Activated B cell treated with CpG ODN at 0.5 μM for 24 hours (primary cell): ENCODE data around the gene SLC18A2. TPM values are rescaled to one million over a fixed set of nuclear protein-coding genes. Genes with fewer than 3 reads are reported as not detected.
A peak's percentile ranks its signal among the peaks of the same experiment; 100 is the strongest.

Experiments
- ATAC-seq: fragments of 200-7000 bp; cut with Tn5 transposase; one replicate; pipeline ENCODE4 v1.10.0; 2021; ENCODE audit warnings: low read depth, mild to moderate bottlenecking, moderate library complexity
- CTCF ChIA-PET: fragments of 350-600 bp; sonication (Branson Sonifier 250); formaldehyde crosslinking; loops from one replicate; lab custom pipeline; 2021; ENCODE audit warnings: antibody characterized with exemption; lab: Charles Lee
- POLR2A ChIA-PET: fragments of 350-600 bp; sonication (Branson Sonifier 250); formaldehyde crosslinking; loops from one replicate; lab custom pipeline; 2021; ENCODE audit warnings: antibody characterized with exemption; lab: Charles Lee
- DNase-seq: peaks from one replicate; pipeline ENCODE4 v3.0.0; 2022
- H3K27ac Mint-ChIP-seq: one replicate; pipeline ENCODE4 v1.8.0; 2020; ENCODE audit warnings: mixed read lengths
- H3K27me3 Mint-ChIP-seq: one replicate; pipeline ENCODE4 v1.8.0; 2021; ENCODE audit warnings: mixed read lengths
- H3K36me3 Mint-ChIP-seq: one replicate; pipeline ENCODE4 v1.8.0; 2021; ENCODE audit warnings: low read depth, mixed read lengths
- H3K4me1 Mint-ChIP-seq: one replicate; pipeline ENCODE4 v1.8.0; 2021; ENCODE audit warnings: mixed read lengths
- H3K4me3 Mint-ChIP-seq: one replicate; pipeline ENCODE4 v1.8.0; 2020; ENCODE audit warnings: mild to moderate bottlenecking, mixed read lengths
- H3K9me3 Mint-ChIP-seq: one replicate; pipeline ENCODE4 v1.8.0; 2020; ENCODE audit warnings: mixed read lengths
- intact Hi-C: fragments of 100-400 bp; cut with micrococcal nuclease; formaldehyde crosslinking; loops from one replicate; pipeline ENCODE4 v1.15.1; 2024
- total RNA-seq: library from RNA; stranded (reverse); gene quantifications from 2 replicates; pipeline ENCODE4 v1.2.3, GENCODE V29; 2022
- TF ChIP-seq, protein P1 (sequence below): fragments of 200-600 bp; IDR thresholded peaks from one replicate; pipeline ENCODE4 v1.8.0; 2022; ENCODE audit warnings: antibody characterized with exemption, mild to moderate bottlenecking

SLC18A2 gene
- total RNA-seq, 1 donor from 2014 or later: not detected

GRCh38 chr10:117237401-117237991, 3.4 kb upstream of the SLC18A2 start:
- intact Hi-C loops: no loop called here
- H3K36me3 Mint-ChIP-seq: no peaks in the 10 kb centered on the region
- ChIA-PET POLR2A (no interaction called here), CTCF (no interaction called here)
- TF ChIP-seq, protein P1, sequence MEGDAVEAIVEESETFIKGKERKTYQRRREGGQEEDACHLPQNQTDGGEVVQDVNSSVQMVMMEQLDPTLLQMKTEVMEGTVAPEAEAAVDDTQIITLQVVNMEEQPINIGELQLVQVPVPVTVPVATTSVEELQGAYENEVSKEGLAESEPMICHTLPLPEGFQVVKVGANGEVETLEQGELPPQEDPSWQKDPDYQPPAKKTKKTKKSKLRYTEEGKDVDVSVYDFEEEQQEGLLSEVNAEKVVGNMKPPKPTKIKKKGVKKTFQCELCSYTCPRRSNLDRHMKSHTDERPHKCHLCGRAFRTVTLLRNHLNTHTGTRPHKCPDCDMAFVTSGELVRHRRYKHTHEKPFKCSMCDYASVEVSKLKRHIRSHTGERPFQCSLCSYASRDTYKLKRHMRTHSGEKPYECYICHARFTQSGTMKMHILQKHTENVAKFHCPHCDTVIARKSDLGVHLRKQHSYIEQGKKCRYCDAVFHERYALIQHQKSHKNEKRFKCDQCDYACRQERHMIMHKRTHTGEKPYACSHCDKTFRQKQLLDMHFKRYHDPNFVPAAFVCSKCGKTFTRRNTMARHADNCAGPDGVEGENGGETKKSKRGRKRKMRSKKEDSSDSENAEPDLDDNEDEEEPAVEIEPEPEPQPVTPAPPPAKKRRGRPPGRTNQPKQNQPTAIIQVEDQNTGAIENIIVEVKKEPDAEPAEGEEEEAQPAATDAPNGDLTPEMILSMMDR: no peak
- ATAC-seq: no peak
- no peak overlapping the region for H3K4me3 Mint-ChIP-seq
- H3K4me1 Mint-ChIP-seq: peaks cover 4% of the 10 kb centered on the region
- no peak for DNase-seq
- peak overlapping the region; percentile 50 for H3K27ac Mint-ChIP-seq
- H3K9me3 Mint-ChIP-seq: peaks cover 8% of the 10 kb centered on the region
- H3K27me3 Mint-ChIP-seq: peaks cover 18% of the 10 kb centered on the region

GRCh38 chr10:117239051-117239450, 1.9 kb upstream of the SLC18A2 start:
- ChIA-PET CTCF (no interaction called here), POLR2A (no interaction called here)
- Mint-ChIP-seq H3K27me3 (peaks cover 19% of the 10 kb centered on the region), H3K27ac (no peak overlapping the region), H3K4me1 (peaks cover 4% of the 10 kb centered on the region), H3K36me3 (no peaks in the 10 kb centered on the region), H3K9me3 (peaks cover 8% of the 10 kb centered on the region), H3K4me3 (no peak overlapping the region)
- TF ChIP-seq, protein P1: no peak
- ATAC-seq: no peak
- no peak for DNase-seq
- intact Hi-C loops: no loop called here

- H3K4me1 Mint-ChIP-seq: peaks cover 4% of the 10 kb centered on the region
- H3K36me3 Mint-ChIP-seq: no peaks in the 10 kb centered on the region
- TF ChIP-seq, protein P1: no peak
- ChIA-PET CTCF (no interaction called here), POLR2A (no interaction called here)
- intact Hi-C loops: no loop called here
- no peak for ATAC-seq
- H3K4me3 Mint-ChIP-seq: no peak overlapping the region
- no peak for DNase-seq
- H3K9me3 Mint-ChIP-seq: peaks cover 8% of the 10 kb centered on the region
- peaks cover 27% of the 10 kb centered on the region for H3K27me3 Mint-ChIP-seq
- no peak overlapping the region for H3K27ac Mint-ChIP-seq
Measured at GRCh38 chr10:117239721-117240620, 943 bp upstream of the SLC18A2 start.

GRCh38 chr10:117241541-117242462, 888 bp downstream of the SLC18A2 start:
- intact Hi-C loops: no loop called here
- Mint-ChIP-seq H3K9me3 (peaks cover 5% of the 10 kb centered on the region), H3K4me3 (no peak overlapping the region), H3K27me3 (peaks cover 38% of the 10 kb centered on the region), H3K4me1 (peaks cover 4% of the 10 kb centered on the region), H3K27ac (no peak overlapping the region), H3K36me3 (no peaks in the 10 kb centered on the region)
- ATAC-seq (no peak), DNase-seq (no peak)
- ChIA-PET POLR2A (no interaction called here), CTCF (interaction anchor here (0.6 kb wide), 1 partner anchor 16 kb away, joined by 3 read pairs; no protein-coding TSS in a partner anchor)
- TF ChIP-seq, protein P1: no peak
